Measurements from ENCODE around the gene PAQR5. TPM values are rescaled to one million over a fixed set of nuclear protein-coding genes. Genes with fewer than 3 reads are reported as not detected.

Gene PAQR5
- total RNA-seq, 2 donors from 2014 or later, result 36.3 to 71.1 TPM

DNA sequence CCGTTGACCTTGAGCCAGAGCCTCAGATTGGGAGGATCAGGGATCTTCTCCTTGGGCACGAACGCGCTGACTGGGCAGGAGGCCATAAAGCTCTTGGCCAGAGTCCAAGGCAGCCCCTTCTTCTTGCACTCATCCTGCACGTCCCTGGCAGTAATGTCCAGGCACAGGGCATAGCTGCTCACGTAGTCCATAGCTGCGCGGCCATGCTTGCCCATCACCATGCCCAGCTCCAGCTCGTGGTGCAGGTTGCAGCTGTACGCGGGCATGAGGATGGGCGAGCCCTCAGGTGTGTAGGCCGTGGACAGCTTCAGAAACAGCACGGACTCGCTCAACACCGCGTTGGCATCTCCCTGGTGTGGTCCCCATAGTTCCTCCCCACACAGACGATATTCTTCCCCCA, 136.0 kb downstream of the PAQR5 start:
- no peak for DNase-seq
- no peak overlapping the region for H3K27ac ChIP-seq
- intact Hi-C loops (cut with DNase I), result no loop called here
- TF ChIP-seq, protein P1, sequence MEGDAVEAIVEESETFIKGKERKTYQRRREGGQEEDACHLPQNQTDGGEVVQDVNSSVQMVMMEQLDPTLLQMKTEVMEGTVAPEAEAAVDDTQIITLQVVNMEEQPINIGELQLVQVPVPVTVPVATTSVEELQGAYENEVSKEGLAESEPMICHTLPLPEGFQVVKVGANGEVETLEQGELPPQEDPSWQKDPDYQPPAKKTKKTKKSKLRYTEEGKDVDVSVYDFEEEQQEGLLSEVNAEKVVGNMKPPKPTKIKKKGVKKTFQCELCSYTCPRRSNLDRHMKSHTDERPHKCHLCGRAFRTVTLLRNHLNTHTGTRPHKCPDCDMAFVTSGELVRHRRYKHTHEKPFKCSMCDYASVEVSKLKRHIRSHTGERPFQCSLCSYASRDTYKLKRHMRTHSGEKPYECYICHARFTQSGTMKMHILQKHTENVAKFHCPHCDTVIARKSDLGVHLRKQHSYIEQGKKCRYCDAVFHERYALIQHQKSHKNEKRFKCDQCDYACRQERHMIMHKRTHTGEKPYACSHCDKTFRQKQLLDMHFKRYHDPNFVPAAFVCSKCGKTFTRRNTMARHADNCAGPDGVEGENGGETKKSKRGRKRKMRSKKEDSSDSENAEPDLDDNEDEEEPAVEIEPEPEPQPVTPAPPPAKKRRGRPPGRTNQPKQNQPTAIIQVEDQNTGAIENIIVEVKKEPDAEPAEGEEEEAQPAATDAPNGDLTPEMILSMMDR (IDR thresholded peaks at IDR 0.05), result no peak
- H3K9ac ChIP-seq (ENCODE audit: low read depth in 2 of 2, low read length in 2 of 2), result no peak overlapping the region
- no peak overlapping the region for H3K4me3 ChIP-seq
- no peaks in the 10 kb centered on the region for H3K9me3 ChIP-seq
- no peaks in the 10 kb centered on the region for H3K36me3 ChIP-seq
- H3K27me3 ChIP-seq, result no peaks in the 10 kb centered on the region
- H3K4me1 ChIP-seq, result no peaks in the 10 kb centered on the region

DNA sequence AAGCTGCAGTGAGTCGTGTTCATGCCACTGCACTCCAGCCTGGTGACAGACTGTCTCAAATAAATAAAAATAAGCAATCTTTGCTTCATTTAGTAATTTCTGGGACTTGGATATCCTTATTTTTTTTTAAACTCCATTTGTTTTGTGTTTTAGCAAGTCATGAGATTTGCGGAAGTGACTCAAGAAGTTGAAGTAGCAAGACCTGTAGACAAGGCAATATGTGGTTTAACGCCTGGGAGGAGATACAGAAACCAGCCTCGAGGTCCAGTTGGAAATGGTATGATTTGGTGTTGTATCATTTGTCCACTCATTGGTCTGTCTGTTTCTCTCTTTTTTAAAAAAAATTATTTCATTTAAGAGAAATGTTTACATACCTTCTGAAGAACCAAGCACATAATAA, 137.3 kb downstream of the PAQR5 start:
- Histone ChIP-seq H3K36me3 (no peaks in the 10 kb centered on the region), H3K27me3 (no peaks in the 10 kb centered on the region), H3K4me1 (no peaks in the 10 kb centered on the region), H3K27ac (no peak overlapping the region), H3K4me3 (no peak overlapping the region), H3K9me3 (no peaks in the 10 kb centered on the region), H3K9ac (ENCODE audit: low read depth in 2 of 2, low read length in 2 of 2) (no peak overlapping the region)
- intact Hi-C loops (cut with DNase I), result no loop called here
- DNase-seq, result no peak
- TF ChIP-seq, protein P1 (IDR thresholded peaks at IDR 0.05), result no peak

DNA sequence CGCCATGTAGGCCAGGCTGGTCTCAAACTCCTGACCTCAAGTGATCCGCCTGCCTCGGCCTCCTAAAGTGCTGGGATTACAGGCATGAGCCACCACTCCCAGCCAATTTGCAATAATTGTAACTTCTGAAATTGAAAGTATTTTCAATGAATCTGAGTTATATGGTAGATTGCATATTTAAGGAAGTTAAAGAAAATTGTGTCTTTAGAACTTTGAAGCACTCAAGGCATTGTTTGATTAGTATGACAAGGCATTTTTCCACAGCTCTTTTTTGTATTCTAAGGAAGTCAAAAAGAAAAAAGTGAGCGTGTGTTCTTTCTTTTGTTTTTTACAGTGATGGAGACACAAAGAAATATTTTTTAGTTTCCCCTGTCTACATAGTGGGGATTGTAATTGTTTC, 138.2 kb downstream of the PAQR5 start:
- no peak overlapping the region for H3K27ac ChIP-seq
- no peak for DNase-seq
- H3K36me3 ChIP-seq, result no peaks in the 10 kb centered on the region
- TF ChIP-seq, protein P1 (IDR thresholded peaks at IDR 0.05), result no peak
- intact Hi-C loops (cut with DNase I), result no loop called here
- H3K9me3 ChIP-seq, result no peaks in the 10 kb centered on the region
- no peak overlapping the region for H3K9ac ChIP-seq (ENCODE audit: low read depth in 2 of 2, low read length in 2 of 2)
- no peaks in the 10 kb centered on the region for H3K4me1 ChIP-seq
- no peaks in the 10 kb centered on the region for H3K27me3 ChIP-seq
- no peak overlapping the region for H3K4me3 ChIP-seq

DNA sequence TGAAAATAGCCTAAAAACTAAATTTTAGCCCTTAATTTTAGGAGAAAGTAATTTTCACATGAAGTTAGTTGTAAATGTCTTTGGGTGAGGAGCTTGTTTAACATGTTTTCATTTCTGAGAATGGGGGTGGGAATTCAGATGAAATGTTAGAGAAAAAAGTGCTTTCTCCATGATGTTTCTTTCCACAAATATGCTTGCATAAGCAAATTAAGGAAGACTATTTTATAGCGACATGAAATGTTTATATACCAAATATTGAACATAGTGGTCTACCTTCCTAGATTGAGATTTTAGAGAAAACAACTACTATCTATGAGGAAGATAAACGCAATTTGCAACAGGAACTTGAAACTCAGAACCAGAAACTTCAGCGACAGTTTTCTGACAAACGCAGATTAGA, 140.9 kb downstream of the PAQR5 start:
- DNase-seq, result no peak
- no peak overlapping the region for H3K9ac ChIP-seq (ENCODE audit: low read depth in 2 of 2, low read length in 2 of 2)
- H3K9me3 ChIP-seq, result no peaks in the 10 kb centered on the region
- H3K36me3 ChIP-seq, result no peaks in the 10 kb centered on the region
- TF ChIP-seq, protein P1 (IDR thresholded peaks at IDR 0.05), result no peak
- H3K27me3 ChIP-seq, result no peaks in the 10 kb centered on the region
- H3K27ac ChIP-seq, result no peak overlapping the region
- no peak overlapping the region for H3K4me3 ChIP-seq
- intact Hi-C loops (cut with DNase I), result no loop called here
- H3K4me1 ChIP-seq, result no peaks in the 10 kb centered on the region

DNA sequence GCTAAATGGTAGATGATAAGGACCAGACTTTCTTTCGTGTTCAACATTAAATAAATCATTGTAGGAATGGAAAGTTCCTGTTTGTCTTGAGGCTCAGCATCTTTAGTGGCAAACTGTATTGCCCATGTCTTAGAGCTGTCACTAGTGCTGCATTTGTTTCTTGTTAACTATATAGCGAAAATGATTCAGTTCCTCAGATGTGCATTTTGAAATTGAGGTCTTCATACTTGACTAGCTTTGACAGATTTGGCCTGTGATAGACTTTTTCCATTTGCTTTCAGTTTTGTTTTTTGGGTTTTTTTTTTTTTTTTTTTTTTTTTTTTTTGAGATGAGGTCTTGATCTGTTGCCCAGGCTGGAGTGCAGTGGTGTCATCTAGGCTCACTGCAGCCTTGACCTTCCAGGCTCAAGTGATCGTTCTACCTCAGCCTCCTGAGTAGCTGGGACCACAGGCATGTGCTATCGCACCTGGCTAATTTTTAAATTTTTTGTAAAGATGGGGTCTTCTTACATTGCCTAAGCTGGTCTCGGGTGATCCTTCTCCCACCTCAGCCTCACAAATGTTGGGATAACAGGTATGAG, 144.4 kb downstream of the PAQR5 start:
- no peak overlapping the region for H3K27ac ChIP-seq

More for the DNA sequence above, 144.4 kb downstream of the PAQR5 start:
- Histone ChIP-seq H3K9ac (ENCODE audit: low read depth in 2 of 2, low read length in 2 of 2) (no peak overlapping the region), H3K4me3 (no peak overlapping the region), H3K4me1 (no peaks in the 10 kb centered on the region), H3K9me3 (no peaks in the 10 kb centered on the region), H3K36me3 (no peaks in the 10 kb centered on the region), H3K27me3 (no peaks in the 10 kb centered on the region)
- intact Hi-C loops (cut with DNase I), result no loop called here
- DNase-seq, result no peak
- TF ChIP-seq, protein P1 (IDR thresholded peaks at IDR 0.05), result no peak

Measured in colonic mucosa (tissue), 4 donors.